AG09319 (cell line): ENCODE data around the gene SLA2.

ENCODE experiments used
- DNase-seq: peaks from one replicate; pipeline ENCODE4 v3.0.0-alpha.2; 2010; ENCODE audit warnings: low read depth; ENCODE audit errors: extremely low read depth
- TF ChIP-seq, protein P1 (sequence below): IDR thresholded peaks from 2 replicates; pipeline ENCODE4 v1.5.1; 2011; ENCODE audit warnings: low read depth, mild to moderate bottlenecking, inconsistent platforms, low read length, moderate library complexity

The SLA2 gene

GRCh38 chr20:36593347-36593929 is 52.6 kb downstream of the SLA2 start:
- DNase-seq, result no peak
- TF ChIP-seq, protein P1, sequence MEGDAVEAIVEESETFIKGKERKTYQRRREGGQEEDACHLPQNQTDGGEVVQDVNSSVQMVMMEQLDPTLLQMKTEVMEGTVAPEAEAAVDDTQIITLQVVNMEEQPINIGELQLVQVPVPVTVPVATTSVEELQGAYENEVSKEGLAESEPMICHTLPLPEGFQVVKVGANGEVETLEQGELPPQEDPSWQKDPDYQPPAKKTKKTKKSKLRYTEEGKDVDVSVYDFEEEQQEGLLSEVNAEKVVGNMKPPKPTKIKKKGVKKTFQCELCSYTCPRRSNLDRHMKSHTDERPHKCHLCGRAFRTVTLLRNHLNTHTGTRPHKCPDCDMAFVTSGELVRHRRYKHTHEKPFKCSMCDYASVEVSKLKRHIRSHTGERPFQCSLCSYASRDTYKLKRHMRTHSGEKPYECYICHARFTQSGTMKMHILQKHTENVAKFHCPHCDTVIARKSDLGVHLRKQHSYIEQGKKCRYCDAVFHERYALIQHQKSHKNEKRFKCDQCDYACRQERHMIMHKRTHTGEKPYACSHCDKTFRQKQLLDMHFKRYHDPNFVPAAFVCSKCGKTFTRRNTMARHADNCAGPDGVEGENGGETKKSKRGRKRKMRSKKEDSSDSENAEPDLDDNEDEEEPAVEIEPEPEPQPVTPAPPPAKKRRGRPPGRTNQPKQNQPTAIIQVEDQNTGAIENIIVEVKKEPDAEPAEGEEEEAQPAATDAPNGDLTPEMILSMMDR, result no peak

DNA sequence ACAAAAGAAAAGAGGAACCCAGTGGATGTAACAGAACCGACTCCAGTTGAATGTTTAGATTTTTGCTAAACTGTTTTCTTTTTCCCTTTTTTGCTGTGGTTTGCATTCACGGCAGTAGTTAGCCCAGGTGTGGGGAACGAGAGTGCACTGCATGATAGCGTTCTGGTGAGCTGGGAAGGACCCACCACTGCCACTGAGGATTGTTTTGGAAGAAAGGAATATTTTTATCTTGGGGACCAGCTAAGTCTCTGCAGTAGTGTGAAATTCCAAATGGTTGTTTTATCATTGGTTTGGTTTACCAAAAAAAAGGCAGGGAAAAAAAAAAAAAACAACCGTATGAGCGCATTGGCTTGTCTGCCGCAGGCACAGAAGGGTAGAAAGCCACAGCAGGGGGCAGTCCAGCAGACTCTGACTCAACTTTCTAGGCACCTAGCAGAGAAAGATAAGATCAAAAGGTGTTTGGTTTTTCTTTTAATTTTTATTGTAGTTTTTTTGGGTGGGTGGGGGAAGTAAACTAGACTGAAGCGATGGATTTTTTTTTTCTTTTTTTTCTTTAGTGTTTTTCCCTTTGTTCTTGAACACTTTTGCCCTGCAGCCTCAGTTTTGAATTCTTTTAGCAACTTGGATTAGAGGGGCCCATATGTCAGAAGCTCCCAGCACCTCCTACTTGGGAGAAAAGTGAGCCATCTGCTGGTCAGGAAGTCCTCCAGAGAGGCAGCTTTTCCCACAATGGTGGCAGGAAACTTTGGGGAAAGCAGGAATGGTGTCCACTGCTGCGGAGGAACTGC is 53.9 kb downstream of the SLA2 start:
- DNase-seq, result no peak
- TF ChIP-seq, protein P1, result peak; percentile 54

DNA sequence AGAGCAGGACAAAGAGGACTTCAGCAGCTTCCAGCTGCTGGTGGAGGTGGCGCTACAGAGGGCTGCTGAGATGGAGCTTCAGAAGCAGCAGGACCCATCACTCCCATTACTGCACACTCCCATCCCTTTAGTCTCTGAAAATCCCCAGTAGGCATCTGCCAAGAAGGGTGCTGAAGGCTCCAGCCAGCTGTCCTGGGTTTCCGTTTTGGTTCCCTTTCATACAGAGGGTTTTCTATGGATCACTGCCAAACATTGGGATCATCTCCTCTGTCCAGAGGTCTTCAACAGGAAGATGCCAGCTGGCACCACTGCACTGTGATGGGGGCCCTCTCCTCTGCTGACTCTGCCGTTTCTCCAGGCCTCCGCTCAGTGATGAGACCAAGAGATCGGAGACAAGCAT is 54.7 kb downstream of the SLA2 start:
- DNase-seq, result no peak
- TF ChIP-seq, protein P1, result no peak

- no peak for DNase-seq
- TF ChIP-seq, protein P1, result no peak
These were observed 58.5 kb downstream of the SLA2 start for GRCh38 chr20:36587388-36588070.

GRCh38 chr20:36585410-36586125 is 60.4 kb downstream of the SLA2 start:
- TF ChIP-seq, protein P1, result no peak
- no peak for DNase-seq

GRCh38 chr20:36584018-36584481 is 61.9 kb downstream of the SLA2 start:
- TF ChIP-seq, protein P1, result no peak
- no peak for DNase-seq

- no peak for DNase-seq
- TF ChIP-seq, protein P1, result no peak
These were observed 63.2 kb downstream of the SLA2 start for GRCh38 chr20:36582821-36583220.
